ENCODE measurements around the gene METTL27.
"Not testable (repeated sequence)": the region's sequence is repeated elsewhere in the genome, so short reads cannot be mapped to it uniquely, and the experiment has no call there.

The METTL27 gene

GRCh38 chr7:73871163-73872011 is 29.1 kb upstream of the METTL27 start:
- in situ Hi-C loops (cut with HindIII; ENCODE audit: low pct_ligation_motif_present, low pct_unique_long_range_greater_than_20kb, low sequenced_read_pairs), result loop anchor here (25.0 kb wide), 1 partner anchor 141 kb away; no protein-coding TSS in a partner anchor
- no peak for DNase-seq

GRCh38 chr7:73870041-73870492 is 27.8 kb upstream of the METTL27 start:
- DNase-seq, result no peak
- in situ Hi-C loops (cut with HindIII; ENCODE audit: low pct_ligation_motif_present, low pct_unique_long_range_greater_than_20kb, low sequenced_read_pairs), result loop anchor here (25.0 kb wide), 1 partner anchor 142 kb away; no protein-coding TSS in a partner anchor

GRCh38 chr7:73869011-73869798 is 26.9 kb upstream of the METTL27 start:
- DNase-seq, result no peak
- in situ Hi-C loops (cut with HindIII; ENCODE audit: low pct_ligation_motif_present, low pct_unique_long_range_greater_than_20kb, low sequenced_read_pairs), result loop anchor here (25.0 kb wide), 1 partner anchor 143 kb away; no protein-coding TSS in a partner anchor

GRCh38 chr7:73866446-73866767 is 24.1 kb upstream of the METTL27 start:
- no peak for DNase-seq
- in situ Hi-C loops (cut with HindIII; ENCODE audit: low pct_ligation_motif_present, low pct_unique_long_range_greater_than_20kb, low sequenced_read_pairs), result loop anchor here (25.0 kb wide), 1 partner anchor 146 kb away; no protein-coding TSS in a partner anchor

- DNase-seq, result peak; percentile 74
- in situ Hi-C loops (cut with HindIII; ENCODE audit: low pct_ligation_motif_present, low pct_unique_long_range_greater_than_20kb, low sequenced_read_pairs), result loop anchor here (25.0 kb wide), 1 partner anchor 146 kb away; no protein-coding TSS in a partner anchor
Observed at GRCh38 chr7:73865738-73866445, 23.6 kb upstream of the METTL27 start.

- DNase-seq, result no peak
- in situ Hi-C loops (cut with HindIII; ENCODE audit: low pct_ligation_motif_present, low pct_unique_long_range_greater_than_20kb, low sequenced_read_pairs), result loop anchor here (25.0 kb wide), 1 partner anchor 147 kb away; no protein-coding TSS in a partner anchor
Observed at GRCh38 chr7:73864981-73865711, 22.8 kb upstream of the METTL27 start.

- in situ Hi-C loops (cut with HindIII; ENCODE audit: low pct_ligation_motif_present, low pct_unique_long_range_greater_than_20kb, low sequenced_read_pairs), result loop anchor here (25.0 kb wide), 1 partner anchor 151 kb away; no protein-coding TSS in a partner anchor
- DNase-seq, result no peak
Observed at GRCh38 chr7:73861305-73861704, 19.0 kb upstream of the METTL27 start.

GRCh38 chr7:73860859-73861258 is 18.5 kb upstream of the METTL27 start, which contains the start of gene TMEM270:
TSS of gene TMEM270 (plus strand) at chr7:73861159. CDS start at chr7:73861195, 36 bp downstream.
- in situ Hi-C loops (cut with HindIII; ENCODE audit: low pct_ligation_motif_present, low pct_unique_long_range_greater_than_20kb, low sequenced_read_pairs), result loop anchor here (25.0 kb wide), 1 partner anchor 151 kb away; no protein-coding TSS in a partner anchor
- DNase-seq, result no peak

- no peak for DNase-seq
- in situ Hi-C loops (cut with HindIII; ENCODE audit: low pct_ligation_motif_present, low pct_unique_long_range_greater_than_20kb, low sequenced_read_pairs), result loop anchor here (25.0 kb wide), 1 partner anchor 153 kb away; no protein-coding TSS in a partner anchor
Observed at GRCh38 chr7:73858807-73859206, 16.5 kb upstream of the METTL27 start.

- no peak for DNase-seq
- in situ Hi-C loops (cut with HindIII; ENCODE audit: low pct_ligation_motif_present, low pct_unique_long_range_greater_than_20kb, low sequenced_read_pairs), result loop anchor here (25.0 kb wide), 1 partner anchor 155 kb away; no protein-coding TSS in a partner anchor
Observed at GRCh38 chr7:73856941-73857340, 14.6 kb upstream of the METTL27 start.

- DNase-seq, result no peak
- in situ Hi-C loops (cut with HindIII; ENCODE audit: low pct_ligation_motif_present, low pct_unique_long_range_greater_than_20kb, low sequenced_read_pairs), result loop anchor here (25.0 kb wide), 1 partner anchor 160 kb away; no protein-coding TSS in a partner anchor
Observed at GRCh38 chr7:73852500-73852899, 10.2 kb upstream of the METTL27 start.

- in situ Hi-C loops (cut with HindIII; ENCODE audit: low pct_ligation_motif_present, low pct_unique_long_range_greater_than_20kb, low sequenced_read_pairs), result loop anchor here (25.0 kb wide), 1 partner anchor 161 kb away; no protein-coding TSS in a partner anchor
Observed at GRCh38 chr7:73851410-73852338, 9.4 kb upstream of the METTL27 start.

GRCh38 chr7:73850781-73851207 is 8.5 kb upstream of the METTL27 start:
- peak; percentile 98 for DNase-seq

More at GRCh38 chr7:73851410-73852338, 9.4 kb upstream of the METTL27 start:
- peak; percentile 99 for DNase-seq

GRCh38 chr7:73847941-73848723 is 5.8 kb upstream of the METTL27 start:
- in situ Hi-C loops (cut with HindIII; ENCODE audit: low pct_ligation_motif_present, low pct_unique_long_range_greater_than_20kb, low sequenced_read_pairs), result no loop called here
- DNase-seq, result no peak

More at GRCh38 chr7:73850781-73851207, 8.5 kb upstream of the METTL27 start:
- in situ Hi-C loops (cut with HindIII; ENCODE audit: low pct_ligation_motif_present, low pct_unique_long_range_greater_than_20kb, low sequenced_read_pairs), result loop anchor here (25.0 kb wide), 1 partner anchor 162 kb away; no protein-coding TSS in a partner anchor

- DNase-seq; in situ Hi-C loops (cut with HindIII; ENCODE audit: low pct_ligation_motif_present, low pct_unique_long_range_greater_than_20kb, low sequenced_read_pairs): not testable (repeated sequence)
Observed at GRCh38 chr7:73845701-73846195, 3.4 kb upstream of the METTL27 start.
